HG03039 (cell line): ENCODE data around the gene FAM222A.
A peak's percentile ranks its signal among the peaks of the same experiment; 100 is the strongest.

Source experiments
- ATAC-seq: cut with Tn5 transposase; IDR thresholded peaks from one replicate; pipeline ENCODE4 v1.9.1; 2021; ENCODE audit warnings: mild to moderate bottlenecking, moderate library complexity; ENCODE audit not compliant: unreplicated experiment

FAM222A gene

GRCh38 chr12:109713187-109714070 lies at the start of gene FAM222A:
TSS of gene FAM222A (plus strand) at chr12:109713825. CDS start at chr12:109744147, 30,322 bp downstream.
- peak; percentile 88 for ATAC-seq

- no peak for ATAC-seq
Measured at GRCh38 chr12:109664402-109664801, 49.2 kb upstream of the FAM222A start.

- no peak for ATAC-seq
Measured at GRCh38 chr12:109666068-109666467, 47.6 kb upstream of the FAM222A start.

DNA sequence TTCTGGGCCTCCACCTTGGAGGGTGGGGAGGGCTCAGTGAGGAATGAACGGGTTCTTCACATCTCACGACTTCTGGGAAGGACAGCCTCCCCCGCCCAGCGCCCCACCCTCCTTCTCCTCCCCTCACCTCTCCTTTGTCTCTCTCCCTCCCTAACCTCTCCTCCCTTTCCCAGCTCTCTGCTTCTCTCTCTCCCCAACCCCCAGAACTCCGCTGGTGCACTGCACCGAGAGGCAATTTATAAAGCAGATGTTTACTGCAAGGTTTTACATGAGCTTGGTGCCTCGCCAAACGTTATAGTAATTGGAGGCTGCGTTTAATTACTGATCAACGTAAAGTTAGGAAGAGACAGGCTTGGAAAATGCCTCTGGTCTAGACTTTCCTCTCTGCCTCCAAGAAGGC lies 42.9 kb upstream of the FAM222A start:
- ATAC-seq, result no peak

GRCh38 chr12:109671502-109671901 lies 42.1 kb upstream of the FAM222A start:
- no peak for ATAC-seq

- ATAC-seq, result no peak
Measured at GRCh38 chr12:109673379-109673778, 40.2 kb upstream of the FAM222A start.

DNA sequence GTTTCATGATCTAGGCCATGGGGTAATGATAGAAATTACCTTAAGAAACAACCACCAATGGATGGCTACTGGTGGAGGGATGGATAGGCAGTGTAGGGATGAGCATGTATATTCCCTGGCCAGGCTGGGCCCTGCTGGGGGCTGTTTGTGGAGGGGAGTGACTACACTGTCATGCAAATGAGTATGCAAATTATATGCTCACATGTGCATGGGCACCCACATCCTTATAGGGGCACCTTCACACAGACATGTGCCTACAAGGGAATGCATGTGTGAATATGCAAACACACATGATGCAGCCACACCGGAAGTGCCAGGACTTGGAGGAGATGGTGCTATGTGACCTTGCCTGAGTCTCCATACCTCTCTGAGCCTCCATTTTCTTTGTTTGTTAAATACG lies 39.7 kb upstream of the FAM222A start:
- ATAC-seq, result no peak

DNA sequence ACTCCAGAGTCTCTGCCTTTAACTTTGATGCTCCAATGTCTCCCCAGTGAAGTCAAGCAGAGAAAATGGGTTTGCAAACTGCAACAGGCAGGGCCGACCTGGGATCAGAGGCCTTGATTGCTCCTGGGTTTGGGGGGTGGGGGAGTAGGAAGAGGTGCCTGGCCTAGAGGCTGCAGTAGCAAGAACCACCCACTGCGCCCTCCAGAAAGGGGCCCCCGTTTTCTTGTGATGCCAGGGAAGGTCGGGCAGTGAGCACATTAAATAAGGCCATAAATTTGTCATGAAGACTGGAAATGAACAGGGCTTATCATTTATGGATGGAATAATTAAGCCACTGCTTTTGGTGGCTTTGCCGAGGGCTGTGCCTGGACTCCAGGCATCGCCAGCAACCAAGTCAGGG lies 38.2 kb upstream of the FAM222A start:
- ATAC-seq, result no peak

GRCh38 chr12:109677279-109677691 lies 36.3 kb upstream of the FAM222A start:
- ATAC-seq, result no peak

- ATAC-seq, result no peak
Measured at GRCh38 chr12:109678719-109679118, 34.9 kb upstream of the FAM222A start.

- ATAC-seq, result no peak
Measured at GRCh38 chr12:109679501-109680263, 33.9 kb upstream of the FAM222A start.

DNA sequence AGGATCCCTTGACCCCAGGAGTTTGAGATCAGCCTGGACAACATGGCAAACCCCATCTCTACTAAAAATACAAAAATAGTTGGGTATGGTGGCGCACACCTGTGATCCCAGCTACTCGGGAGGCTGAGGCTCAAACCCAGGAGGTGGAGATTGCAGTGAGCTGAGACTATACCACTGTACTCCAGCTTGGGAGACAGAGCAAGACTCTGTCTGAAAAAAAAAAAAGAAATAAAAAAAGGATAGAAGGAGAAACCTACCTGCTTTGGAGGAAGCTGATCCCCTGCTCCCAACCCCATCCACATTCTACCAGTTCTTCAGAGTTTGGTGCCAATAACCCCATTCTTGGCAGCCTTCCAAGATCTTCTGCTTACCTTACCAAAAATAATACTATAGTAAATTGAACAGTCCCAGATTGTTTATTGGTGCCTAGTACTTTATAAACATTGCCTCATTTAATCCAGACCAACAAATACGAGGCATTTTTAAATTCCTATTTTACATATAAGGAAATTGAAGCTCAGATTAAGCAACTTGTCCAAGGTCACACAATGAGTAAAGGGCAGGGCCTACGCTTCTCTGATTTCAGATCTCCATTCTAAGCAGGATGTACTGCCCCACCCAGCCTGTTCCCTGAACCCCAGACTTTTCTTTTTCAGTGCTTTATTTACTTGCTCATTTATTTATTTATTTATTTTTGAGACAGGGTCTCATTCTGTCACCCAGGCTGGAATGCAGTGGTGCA lies 33.2 kb upstream of the FAM222A start:
- ATAC-seq, result no peak

DNA sequence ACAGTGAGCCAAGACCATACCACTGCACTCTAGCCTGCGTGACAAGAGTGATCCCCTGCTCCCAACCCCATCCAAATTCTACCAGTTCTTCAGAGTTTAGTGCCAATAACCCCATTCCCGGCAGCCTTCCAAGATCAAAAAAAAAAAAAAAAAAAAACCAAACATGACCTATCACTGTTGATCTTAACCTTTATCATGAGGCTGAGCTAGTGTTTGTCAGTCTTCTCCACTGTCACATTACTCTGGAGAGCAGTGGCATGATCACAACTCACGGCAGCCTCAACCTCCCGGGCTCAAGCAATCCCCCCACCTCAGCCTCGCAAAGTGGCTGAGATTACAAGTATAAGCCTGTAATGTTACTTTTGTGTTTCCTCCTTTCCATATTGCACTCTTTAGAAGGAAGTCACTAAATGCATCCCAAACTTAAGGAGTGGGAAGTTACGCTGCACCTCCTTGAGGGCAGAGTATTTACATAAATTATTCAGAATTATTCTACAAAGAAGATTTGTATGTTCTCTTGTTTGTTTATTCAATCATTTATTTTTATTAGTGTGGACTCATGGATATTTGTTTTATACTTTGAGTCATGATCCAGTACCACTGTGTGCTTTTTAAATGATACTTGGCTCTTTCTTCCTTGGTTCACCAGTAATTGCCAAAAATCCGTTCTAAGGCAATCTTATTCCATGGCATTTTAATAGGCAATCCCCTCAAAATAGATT lies 31.5 kb upstream of the FAM222A start:
- no peak for ATAC-seq

DNA sequence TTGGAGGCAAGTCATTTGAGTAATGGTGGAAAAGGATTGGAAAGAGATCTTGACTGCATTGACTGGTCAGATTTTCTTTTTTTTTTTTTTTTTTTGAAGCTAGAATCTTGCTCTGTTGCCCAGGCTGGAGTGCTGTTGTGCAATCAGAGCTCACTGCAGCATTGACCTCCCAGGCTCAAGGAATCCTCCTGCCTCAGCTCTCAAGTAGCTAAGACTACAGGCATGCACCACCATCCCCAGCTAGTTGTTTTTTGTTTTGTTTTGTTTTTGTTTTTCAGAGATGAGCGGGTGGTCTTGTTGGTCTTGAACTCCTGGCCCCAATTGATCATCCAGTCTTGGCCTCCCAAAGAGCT lies 30.9 kb upstream of the FAM222A start:
- ATAC-seq, result no peak

DNA sequence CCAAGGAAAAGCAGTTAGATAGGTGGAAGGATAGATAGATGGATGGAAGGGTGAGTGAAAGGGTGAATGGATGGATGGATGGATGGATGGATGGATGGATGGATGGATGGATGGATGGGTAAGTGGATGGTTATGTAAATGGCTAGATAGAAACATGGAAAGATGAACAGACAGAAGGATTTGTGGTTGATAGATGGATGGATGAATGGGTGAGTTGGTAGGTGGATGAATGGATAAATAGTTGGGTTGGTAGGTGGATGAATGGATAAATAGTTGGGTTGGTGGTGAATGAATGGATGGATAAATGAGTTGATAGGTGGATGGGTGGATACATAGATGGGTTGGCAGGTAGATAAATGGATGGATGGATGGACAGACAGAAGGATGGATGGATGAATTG lies 30.3 kb upstream of the FAM222A start:
- no peak for ATAC-seq

GRCh38 chr12:109685574-109686447 lies 27.8 kb upstream of the FAM222A start:
- no peak for ATAC-seq

DNA sequence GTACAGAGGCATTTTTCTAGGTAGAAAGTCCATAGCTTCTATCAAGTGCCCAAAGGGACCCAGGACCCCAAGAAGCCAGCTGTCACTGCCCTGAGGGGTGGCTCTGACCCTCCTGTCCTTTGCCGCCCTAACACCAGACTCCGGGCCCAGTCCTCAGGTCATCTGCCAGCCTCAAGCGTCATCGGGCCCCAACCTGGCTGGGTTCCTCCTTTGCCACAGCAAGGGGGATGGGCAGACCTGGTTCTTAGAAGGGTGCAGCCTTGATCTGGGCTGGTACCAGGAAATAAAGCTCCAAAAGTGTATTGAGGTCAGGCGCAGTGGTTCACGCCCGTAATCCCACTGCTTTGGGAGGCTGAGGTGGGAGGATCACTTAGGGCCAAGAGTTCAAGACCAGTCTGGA lies 27.1 kb upstream of the FAM222A start:
- ATAC-seq, result no peak

GRCh38 chr12:109687250-109687649 lies 26.4 kb upstream of the FAM222A start:
- no peak for ATAC-seq

GRCh38 chr12:109689426-109689825 lies 24.2 kb upstream of the FAM222A start:
- ATAC-seq, result no peak

DNA sequence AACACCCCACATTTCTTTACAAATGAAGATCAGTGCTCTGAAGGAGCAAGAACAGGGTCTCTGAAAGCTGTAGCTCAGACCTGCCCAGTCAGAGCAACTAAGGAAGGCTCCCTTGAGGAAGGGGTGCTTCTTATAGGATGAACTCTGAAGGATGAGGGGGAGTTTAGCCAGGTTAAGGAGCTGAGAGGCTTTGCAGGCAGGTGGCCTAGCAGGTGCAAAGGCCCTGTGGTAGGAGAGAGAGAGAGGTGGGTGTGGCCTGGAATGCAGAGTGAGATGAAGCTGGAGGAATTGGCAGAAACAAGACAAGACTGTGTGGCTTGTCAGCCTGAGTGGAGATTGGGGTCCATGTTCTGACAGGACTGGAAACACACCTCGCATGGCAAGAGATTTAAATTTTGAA lies 20.5 kb upstream of the FAM222A start:
- no peak for ATAC-seq
